HG03139 (cell line): Measurements from ENCODE around the gene GUCY1A1.

Experiments
- ATAC-seq: cut with Tn5 transposase; IDR thresholded peaks from one replicate; pipeline ENCODE4 v1.9.1; 2021; ENCODE audit not compliant: unreplicated experiment

The GUCY1A1 gene

DNA sequence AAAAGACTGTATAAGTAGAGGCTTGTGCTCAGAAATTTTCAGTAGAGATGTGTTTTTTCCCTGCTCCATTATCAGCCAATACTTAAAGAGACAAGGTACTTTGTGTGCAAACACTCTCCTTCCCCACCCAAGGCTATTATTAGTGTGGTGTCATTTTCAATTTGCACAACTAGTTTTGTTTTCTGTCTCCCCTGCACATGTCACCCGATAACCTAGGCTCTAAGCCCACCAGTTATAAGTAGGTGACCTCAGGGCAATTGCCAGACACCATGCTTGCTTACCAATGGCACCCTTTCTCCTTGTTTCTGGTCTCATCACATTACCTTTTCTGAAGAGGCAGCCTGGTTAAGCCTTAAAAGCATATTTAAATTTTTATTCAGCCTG, 8.0 kb upstream of the GUCY1A1 start:
- ATAC-seq: no peak

DNA sequence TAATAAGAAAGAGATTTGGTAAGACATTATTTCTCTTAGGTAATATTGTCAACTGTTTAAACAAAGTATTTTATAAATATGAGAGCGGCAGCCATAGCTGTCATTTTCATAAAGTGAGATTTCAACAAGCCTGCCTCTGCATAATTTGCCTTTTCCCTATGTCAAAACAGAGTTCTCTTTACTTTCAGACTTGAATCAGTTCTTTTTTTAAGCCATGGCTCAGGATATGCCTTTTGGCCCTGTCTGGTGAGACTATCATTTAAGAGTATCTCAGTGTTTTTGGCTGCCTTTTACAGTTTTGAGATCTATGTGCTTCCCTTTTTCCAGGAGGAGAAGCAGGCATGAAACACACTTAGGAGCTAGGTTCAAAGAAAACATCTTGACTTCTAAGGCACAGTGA, 7.5 kb upstream of the GUCY1A1 start:
- ATAC-seq: no peak

GRCh38 chr4:155660436-155660835, 6.2 kb upstream of the GUCY1A1 start:
- ATAC-seq: no peak

DNA sequence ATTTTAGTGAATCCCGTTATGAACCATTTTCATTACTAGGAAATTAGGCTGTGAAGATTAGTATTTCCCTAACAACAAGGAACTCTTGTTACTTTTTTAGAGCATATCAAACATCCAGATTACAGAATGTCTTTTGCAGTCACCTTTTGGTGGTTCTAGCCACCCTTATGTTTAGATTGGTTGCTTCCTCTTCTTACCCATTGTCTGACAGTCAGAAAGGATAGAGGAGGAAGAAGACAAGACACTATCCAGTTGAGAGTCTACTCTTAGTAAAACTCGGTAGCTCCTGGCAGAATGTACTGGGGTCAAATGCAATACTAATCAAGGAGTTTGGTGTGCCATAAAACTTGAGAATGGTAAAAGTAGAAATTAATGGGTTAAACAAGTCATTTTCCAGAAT, 1.6 kb upstream of the GUCY1A1 start:
- ATAC-seq: no peak

DNA sequence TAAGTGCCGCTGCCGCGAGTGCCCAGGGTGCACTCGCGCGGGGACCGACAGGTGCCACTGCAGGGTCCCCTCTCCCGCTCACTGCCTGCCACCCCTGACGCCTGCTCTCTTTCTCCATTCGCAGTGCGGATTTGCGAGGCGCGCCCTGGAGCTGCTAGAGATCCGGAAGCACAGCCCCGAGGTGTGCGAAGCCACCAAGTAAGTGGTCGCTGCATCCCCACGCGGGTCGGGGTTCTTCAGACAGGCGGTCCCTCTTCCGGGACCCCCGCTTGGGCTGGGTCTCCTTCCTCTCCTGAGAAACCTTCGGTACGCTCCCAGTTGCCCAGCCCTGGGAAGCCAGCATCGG, 547 bp downstream of the GUCY1A1 start:
- ATAC-seq: peak; percentile 55

DNA sequence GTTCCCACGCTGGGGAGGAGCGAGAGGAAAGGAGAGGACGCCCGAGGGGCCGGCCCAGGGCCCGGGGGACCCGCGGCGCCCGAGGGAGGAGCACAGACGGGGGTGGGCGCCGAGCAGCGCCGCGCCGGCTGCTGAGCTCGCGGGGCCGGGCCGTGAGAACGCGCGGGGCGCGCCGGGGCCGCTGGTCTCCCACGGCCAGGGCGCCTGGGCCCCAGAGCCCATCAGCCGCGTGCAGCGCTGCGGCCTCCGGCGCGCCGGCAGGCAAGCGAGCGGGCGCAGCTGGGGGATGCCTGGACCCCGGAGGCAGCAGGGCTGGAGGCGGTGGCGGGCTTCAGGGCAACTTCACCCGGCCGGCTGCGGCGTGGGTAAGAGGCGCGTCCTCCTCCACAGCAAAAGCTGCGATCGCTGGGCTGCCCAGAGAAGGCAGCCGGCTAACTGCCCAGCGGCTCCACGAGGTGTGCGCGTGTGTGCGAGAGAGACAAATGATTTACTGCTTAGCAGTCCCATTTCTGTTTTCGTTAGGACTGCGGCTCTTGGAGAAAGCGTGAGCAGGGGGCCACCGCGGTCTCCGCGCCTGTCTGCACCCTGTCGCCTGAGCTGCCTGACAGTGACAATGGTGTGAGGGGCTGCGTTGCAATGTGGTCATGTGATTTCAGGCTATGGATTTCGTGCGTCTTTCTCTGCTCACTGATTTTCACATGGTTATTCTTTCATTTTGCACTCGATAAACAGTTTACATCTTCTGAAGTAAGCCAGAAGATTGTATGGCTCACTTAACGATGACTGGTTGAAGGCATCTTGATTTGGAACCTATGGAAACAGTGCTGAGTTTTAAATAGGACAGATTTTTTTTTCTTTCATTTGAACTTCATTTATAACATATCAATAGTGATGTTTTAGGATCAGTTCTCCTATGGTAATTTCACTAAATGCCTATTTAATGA, 1.2 kb downstream of the GUCY1A1 start:
- ATAC-seq: peak; percentile 39

- ATAC-seq: no peak
Measured at GRCh38 chr4:155668707-155669220, 2.1 kb downstream of the GUCY1A1 start.

DNA sequence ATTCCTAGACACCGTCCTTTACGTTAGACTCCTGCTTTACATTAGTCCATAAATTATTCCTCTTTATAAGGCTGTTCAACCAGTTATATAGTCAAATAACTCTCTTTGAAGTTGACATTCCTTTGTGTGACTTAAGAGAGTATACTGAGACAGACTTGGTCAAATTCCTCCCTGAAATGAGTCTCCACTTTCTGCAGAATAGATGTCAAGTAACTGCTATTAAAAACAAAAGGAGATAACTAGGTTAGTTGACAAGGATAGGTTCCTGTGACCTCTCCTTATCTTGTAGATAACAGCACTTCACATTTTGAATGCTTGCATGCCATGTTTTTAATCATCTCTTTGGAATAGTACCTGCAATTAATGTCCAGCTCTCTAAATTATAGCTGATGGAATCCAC, 5.7 kb downstream of the GUCY1A1 start:
- no peak for ATAC-seq

DNA sequence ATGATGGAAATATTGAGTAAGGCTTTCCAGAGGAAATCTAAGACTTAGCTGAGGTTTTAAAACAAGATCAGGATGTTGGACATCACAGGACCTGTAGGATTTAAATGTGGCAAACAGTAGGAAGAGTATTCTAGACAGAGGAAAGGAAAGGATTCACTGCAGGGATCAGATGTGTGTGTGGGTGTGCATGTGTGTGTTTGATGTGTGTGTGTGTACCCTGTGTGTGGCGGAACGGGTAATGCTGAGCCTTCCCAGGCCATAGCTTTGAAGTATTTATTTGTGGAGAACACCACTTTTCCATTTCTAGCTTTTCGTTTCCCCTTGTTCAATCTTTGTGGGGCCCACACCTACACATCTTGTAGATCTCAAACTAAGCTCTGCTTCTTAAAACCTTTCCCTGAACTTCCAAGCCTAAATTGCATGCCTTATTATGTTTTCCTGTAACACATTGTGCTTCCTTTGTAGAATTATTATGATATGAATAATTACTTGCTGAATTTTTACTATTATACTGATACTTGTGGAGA, 6.9 kb downstream of the GUCY1A1 start:
- ATAC-seq: no peak

DNA sequence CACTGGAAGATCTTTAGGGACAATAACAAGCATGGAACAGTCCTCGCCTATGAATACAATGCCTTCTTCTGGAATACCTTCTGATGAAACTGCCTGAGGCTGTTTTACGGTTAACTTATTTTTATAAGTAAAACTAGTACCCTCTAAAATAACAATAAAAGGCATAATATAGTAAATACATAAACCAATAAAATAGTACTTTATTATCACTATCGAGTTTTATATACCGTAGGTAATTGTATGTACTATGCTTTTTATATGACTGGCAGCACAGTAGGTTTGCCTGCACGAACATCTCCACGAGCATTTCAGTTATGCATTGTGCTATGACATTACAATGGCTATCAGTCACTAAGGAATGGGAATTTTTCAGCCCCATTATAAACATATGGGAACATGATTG, 8.0 kb downstream of the GUCY1A1 start:
- ATAC-seq: no peak

GRCh38 chr4:155675709-155676429, 9.2 kb downstream of the GUCY1A1 start:
- peak; percentile 81 for ATAC-seq

DNA sequence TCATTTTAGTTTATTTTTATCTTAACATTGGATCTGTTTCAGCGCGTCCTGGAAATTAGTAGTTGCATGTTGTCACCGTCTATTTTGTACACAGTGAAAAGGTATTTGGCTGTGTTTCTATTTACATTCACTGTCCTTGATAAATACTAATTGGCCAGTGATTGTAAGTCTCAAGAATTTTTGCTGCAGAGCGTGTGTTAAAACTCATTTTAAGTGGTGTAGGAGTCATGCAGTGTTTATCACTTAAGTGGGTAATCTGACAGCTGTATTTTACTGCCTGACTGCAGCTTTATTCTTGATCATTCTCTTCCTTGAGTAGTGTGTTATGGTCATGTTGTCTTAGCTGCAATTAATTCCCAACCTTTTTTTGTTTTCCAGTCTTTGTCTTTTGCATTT, 9.8 kb downstream of the GUCY1A1 start:
- ATAC-seq: no peak

DNA sequence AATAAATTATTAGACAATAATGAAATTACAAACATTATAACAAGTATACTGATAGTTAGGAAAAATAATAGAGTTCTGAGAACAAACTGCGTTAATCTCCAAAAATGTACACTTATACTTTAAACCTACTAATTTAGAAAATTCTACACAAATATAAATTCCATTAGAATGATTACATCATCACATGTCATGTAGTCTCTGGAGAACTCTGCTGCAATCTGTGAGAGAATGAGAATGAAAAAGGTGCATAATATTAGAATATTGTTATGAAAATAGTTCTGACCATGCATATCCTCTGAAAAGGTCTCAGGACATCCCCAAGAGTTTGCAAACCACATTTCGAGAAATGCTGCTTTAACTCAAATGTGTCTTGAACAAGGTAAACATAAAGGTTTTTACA, 11.4 kb downstream of the GUCY1A1 start:
- ATAC-seq: no peak

DNA sequence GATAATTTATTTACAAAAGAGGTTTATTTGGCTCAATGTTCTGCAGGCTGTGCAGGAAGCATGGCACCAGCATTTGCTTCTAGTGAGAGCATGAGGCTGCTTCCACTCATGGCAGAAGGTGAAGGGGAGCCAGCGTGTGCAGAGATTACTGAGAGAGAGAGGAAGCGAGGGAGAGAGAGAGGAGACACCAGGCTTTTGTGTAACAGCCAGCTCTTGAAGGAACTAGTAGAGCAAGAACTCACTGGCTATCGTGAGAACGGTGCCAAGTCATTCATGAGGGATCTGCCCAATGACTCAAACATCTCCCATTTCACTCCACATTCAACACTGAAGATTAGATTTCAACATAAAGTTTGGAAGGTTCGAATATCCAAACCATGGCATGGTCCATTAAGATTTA, 12.7 kb downstream of the GUCY1A1 start:
- ATAC-seq: no peak

DNA sequence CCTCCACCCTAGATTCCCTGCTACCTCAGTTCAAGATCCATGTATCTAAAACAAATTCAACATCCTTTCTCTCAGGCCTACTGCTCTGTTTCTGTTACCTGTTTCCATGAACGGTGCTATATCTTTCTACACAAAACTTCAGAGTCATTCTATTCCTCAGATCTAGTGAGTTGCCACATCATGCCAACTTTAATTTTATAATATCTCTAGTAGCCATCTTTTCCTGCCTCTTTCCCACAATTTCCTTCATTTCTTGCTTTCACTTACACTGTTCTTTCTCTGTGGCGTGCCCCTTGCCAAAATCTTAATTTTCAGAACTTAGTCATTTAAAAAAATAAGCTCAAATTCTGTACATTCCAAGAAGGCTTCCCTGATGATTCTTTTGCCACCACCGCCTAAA, 15.2 kb downstream of the GUCY1A1 start:
- no peak for ATAC-seq

- no peak for ATAC-seq
Measured at GRCh38 chr4:155684423-155684822, 17.8 kb downstream of the GUCY1A1 start.

- ATAC-seq: no peak
Measured at GRCh38 chr4:155684892-155685541, 18.4 kb downstream of the GUCY1A1 start.

DNA sequence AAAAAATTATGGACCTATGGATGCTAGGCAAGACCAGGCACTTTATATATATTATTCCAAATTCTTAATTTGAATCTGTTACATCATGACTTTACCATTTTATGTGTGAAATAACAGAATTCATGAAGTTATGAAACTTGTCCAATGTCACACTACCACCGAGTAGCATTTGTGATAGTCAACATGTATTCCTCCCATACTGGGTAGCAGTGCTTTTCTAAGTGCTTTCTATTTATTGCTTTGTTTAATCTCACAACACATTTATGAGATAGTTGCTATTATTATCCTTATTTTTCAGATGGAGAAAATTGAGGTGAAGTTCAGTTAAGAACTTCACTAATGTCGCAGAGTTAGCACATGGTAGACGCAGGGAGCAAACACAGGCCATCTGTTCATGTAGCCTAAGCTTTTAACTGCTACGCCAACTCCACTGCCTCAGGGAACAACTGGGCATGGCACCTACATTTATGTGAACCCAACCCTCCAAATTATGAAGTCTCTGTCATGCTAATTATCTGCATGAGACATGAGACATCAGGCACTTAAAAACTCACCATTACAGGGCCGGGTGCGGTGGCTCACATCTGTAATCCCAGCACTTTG, 20.8 kb downstream of the GUCY1A1 start:
- no peak for ATAC-seq

GRCh38 chr4:155688211-155688610, 21.6 kb downstream of the GUCY1A1 start:
- no peak for ATAC-seq

DNA sequence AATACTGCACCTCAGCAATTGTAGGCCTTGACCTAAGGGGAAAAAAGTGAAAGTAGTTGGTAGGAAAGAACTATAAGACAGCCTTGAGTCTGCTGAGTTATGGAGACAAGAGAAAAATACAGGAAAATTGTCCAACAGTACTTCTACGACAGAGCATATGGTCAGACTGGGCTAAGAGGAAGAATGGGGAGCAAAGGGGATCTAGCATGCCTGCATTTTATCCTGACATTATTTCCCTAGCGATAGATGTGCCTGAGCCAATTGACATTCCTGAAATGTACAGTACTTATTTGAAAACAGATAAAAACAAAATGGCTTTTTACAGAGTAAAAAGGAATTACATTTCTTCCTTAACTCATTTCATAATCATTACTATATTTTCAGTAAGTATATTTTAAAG, 22.2 kb downstream of the GUCY1A1 start:
- ATAC-seq: no peak
